Measurements from ENCODE around the gene FDXR.
"Not testable (repeated sequence)": the region's sequence is repeated elsewhere in the genome, so short reads cannot be mapped to it uniquely, and the experiment has no call there.

FDXR gene

DNA sequence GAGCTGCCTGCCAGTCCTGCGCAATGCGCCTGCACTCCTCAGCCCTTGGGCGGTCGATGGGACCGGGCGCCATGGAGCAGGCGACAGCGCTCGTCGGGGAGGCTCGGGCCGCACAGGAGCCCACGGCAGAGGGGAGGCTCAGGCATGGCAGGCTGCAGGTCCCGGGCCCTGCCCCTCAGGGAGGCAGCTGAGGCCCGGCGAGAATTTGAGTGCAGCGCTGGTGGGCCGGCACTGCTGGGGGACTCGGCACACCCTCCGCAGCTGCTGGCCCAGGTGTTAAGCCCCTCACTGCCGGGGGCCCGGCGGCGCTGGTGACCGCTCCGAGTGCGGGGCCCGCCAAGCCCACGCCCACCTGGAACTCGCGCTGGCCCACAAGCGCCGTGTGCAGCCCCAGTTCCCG lies 34.2 kb upstream of the FDXR start:
- no peaks in the 10 kb centered on the region for H3K36me3 Mint-ChIP-seq
- H3K27ac Mint-ChIP-seq, result no peak overlapping the region
- DNase-seq, result no peak

DNA sequence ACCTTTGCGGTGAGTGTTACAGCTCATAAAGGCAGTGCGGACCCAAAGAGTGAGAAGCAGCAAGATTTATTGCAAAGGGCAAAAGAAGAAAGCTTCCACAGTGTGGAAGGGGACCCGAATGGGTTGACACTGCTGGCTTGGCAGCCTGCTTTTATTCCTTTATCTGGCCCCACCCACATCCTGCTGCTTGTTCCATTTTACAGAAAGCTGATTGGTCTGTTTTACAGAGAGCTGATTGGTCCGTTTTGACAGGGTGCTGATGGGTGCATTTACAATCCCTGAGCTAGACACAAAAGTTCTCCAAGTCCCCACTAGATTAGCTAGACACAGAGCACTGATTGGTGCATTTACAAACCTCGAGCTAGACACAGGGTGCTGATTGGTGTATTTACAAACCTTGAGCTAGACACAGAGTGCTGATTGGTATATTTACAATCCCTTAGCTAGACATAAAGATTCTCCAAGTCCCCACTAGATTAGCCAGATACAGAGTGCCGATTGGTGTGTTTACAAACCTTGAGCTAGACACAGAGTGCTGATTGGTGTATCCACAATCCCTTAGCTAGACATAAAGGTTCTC lies 33.5 kb upstream of the FDXR start:
- H3K36me3 Mint-ChIP-seq, result not testable (repeated sequence)

More for the DNA sequence above, 34.2 kb upstream of the FDXR start:
- peaks cover 2% of the 10 kb centered on the region for H3K4me1 Mint-ChIP-seq
- CTCF ChIA-PET, result interaction anchor here (1.2 kb wide), 1 partner anchor 51 kb away, joined by 3 read pairs; no protein-coding TSS in a partner anchor
- no peak overlapping the region for H3K4me3 Mint-ChIP-seq
- H3K9me3 Mint-ChIP-seq, result no peaks in the 10 kb centered on the region
- H3K27me3 Mint-ChIP-seq, result peaks cover 39% of the 10 kb centered on the region

DNA sequence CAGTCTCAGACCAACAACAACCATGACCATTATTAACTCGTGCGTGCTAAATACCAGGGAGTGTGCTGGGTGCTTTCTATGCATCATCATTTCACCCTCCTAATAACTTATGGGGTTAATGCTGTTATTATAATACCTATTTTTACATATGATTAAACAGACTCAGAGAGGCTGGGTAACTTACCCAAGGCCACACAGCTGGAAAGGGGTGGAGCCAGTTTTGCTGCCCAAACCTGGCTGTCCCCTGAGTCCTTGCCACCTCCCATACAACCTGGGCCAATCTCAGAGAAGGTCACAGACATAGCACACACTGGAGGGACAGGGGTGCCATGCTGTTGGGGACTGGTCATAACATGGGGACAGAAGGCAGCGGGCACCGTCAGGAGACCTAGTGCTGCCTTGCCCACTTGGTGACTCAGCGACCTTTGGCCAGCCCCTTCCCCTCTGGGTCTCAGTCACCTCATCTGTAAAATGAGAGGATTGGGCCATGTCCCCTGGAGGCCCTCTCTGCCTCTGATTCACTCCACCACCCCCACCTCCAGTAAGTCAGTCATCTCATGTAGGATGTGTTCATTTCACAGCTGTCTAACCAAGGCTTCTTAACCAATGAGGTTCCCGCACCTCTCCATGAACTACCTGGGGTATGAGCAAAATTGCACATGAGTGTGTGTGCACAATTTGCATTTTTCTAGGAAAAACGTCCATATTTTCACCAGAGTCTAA lies 32.1 kb upstream of the FDXR start:
- CTCF ChIA-PET, result no interaction called here
- Mint-ChIP-seq H3K4me1 (peaks cover 2% of the 10 kb centered on the region), H3K4me3 (no peak overlapping the region), H3K27ac (peak overlapping the region; percentile 21), H3K36me3 (no peaks in the 10 kb centered on the region), H3K27me3 (peaks cover 32% of the 10 kb centered on the region), H3K9me3 (no peaks in the 10 kb centered on the region)
- no peak for DNase-seq

More for the DNA sequence above, 33.5 kb upstream of the FDXR start:
- peak; percentile 31 for DNase-seq
- CTCF ChIA-PET, result interaction anchor here (1.2 kb wide), 1 partner anchor 51 kb away, joined by 3 read pairs; no protein-coding TSS in a partner anchor
- not testable (repeated sequence) for H3K27ac Mint-ChIP-seq, H3K4me3 Mint-ChIP-seq, H3K9me3 Mint-ChIP-seq, H3K4me1 Mint-ChIP-seq
- peaks cover 37% of the 10 kb centered on the region for H3K27me3 Mint-ChIP-seq

DNA sequence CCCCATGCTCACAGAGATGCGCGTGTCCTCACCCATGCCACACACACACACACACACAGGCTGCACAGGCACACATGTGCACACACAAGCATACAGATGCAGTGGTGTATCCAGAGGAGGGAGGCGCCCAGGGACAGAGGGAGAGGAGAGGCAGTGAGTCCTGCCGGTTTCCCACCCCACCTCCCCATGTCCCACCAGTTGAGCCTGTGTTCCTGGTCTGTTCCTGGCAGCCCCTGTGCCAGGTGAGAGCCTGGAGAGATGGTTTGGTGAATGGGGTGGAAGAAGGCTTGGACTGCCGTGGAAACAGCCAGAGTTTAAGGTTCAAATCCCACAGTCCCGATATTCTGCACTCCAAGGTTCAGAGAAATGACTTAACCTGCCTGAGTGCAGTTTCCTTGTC lies 30.9 kb upstream of the FDXR start:
- H3K36me3 Mint-ChIP-seq, result no peaks in the 10 kb centered on the region
- no peak overlapping the region for H3K4me3 Mint-ChIP-seq
- DNase-seq, result no peak
- peaks cover 32% of the 10 kb centered on the region for H3K27me3 Mint-ChIP-seq
- CTCF ChIA-PET, result no interaction called here
- peaks cover 2% of the 10 kb centered on the region for H3K4me1 Mint-ChIP-seq
- H3K27ac Mint-ChIP-seq, result no peak overlapping the region
- H3K9me3 Mint-ChIP-seq, result no peaks in the 10 kb centered on the region

DNA sequence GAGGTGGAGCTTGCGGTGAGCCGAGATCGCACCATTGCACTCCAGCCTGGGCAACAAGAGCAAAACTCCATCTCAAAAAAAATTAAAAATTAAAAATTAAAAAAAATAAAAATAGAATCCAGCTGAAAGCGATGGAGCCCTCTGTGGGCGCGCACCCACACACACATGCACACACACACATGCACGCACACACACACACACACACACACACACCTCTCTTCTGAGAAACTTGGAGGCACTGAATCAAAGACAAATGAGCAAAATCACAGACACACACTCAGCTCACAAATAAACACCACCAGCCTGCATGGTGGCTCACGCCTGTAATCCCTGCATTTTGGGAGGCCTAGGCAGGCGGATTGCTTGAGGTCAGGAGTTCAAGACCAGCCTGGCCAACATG lies 30.2 kb upstream of the FDXR start:
- H3K4me1 Mint-ChIP-seq, result peaks cover 2% of the 10 kb centered on the region
- no peak for DNase-seq
- H3K27ac Mint-ChIP-seq, result no peak overlapping the region
- no peaks in the 10 kb centered on the region for H3K9me3 Mint-ChIP-seq
- H3K36me3 Mint-ChIP-seq, result no peaks in the 10 kb centered on the region
- peaks cover 38% of the 10 kb centered on the region for H3K27me3 Mint-ChIP-seq
- CTCF ChIA-PET, result no interaction called here
- no peak overlapping the region for H3K4me3 Mint-ChIP-seq

DNA sequence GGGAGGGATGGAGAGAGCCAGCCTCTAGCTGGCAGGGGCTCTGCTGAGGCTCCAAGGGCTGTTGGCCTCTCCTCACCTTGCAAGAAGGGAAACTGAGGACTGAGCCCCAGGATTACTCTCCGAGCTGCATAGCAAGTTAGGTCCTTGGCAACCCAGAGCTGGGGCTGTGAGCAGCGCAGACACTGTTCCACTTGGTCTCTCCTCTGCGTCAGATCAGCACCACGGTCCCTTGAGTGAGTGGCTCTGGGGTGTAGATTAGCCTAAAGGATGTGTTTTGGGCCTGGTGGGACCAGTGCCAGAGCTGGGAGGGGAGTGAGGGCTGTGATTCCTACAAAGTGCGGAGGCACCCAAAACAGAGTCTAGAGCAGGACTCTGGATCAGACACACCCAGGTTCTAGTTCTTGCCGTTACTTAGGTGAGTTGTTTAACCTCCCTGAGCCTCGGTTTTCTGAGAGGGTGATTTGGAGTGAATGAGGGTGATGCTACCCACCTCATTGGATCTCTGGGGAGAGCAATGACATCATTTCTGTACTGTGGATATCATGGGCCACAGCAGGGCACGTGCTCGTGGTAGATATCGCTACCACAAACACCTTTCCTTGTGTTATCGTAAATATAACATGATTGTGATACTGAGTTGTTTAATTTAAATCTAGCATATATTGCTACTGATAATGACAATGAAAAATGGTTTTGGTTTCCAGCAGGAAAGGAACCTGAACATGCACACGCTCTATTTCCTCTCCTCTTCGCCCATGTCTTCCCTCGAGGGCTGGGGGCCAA lies 28.8 kb upstream of the FDXR start:
- CTCF ChIA-PET, result no interaction called here
- peaks cover 40% of the 10 kb centered on the region for H3K27me3 Mint-ChIP-seq

DNA sequence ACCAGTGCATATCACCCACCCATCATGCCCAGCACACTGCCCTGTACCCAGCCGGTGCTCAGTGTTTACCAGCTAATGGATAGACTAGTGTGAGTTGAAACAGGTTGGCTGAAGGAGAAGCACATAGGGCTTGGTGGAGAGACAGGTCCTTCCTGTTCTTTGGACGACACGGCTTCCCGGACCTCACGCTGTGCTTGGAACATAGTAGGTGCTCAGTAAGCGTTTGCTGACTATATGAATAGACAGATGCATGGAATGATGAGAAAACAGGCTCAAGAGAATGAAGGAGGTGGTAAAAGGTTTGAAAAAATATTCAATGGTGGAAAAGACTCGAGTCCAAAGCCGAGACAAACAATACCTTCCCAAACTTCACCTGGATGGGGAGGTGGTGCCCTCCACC lies 27.4 kb upstream of the FDXR start:
- Mint-ChIP-seq H3K4me3 (no peak overlapping the region), H3K27ac (no peak overlapping the region), H3K27me3 (peaks cover 51% of the 10 kb centered on the region), H3K4me1 (no peaks in the 10 kb centered on the region), H3K36me3 (no peaks in the 10 kb centered on the region), H3K9me3 (no peaks in the 10 kb centered on the region)
- CTCF ChIA-PET, result no interaction called here
- DNase-seq, result no peak

More for the DNA sequence above, 28.8 kb upstream of the FDXR start:
- H3K27ac Mint-ChIP-seq, result no peak overlapping the region
- no peak for DNase-seq
- peaks cover 2% of the 10 kb centered on the region for H3K4me1 Mint-ChIP-seq
- H3K9me3 Mint-ChIP-seq, result no peaks in the 10 kb centered on the region
- H3K36me3 Mint-ChIP-seq, result no peaks in the 10 kb centered on the region
- no peak overlapping the region for H3K4me3 Mint-ChIP-seq

DNA sequence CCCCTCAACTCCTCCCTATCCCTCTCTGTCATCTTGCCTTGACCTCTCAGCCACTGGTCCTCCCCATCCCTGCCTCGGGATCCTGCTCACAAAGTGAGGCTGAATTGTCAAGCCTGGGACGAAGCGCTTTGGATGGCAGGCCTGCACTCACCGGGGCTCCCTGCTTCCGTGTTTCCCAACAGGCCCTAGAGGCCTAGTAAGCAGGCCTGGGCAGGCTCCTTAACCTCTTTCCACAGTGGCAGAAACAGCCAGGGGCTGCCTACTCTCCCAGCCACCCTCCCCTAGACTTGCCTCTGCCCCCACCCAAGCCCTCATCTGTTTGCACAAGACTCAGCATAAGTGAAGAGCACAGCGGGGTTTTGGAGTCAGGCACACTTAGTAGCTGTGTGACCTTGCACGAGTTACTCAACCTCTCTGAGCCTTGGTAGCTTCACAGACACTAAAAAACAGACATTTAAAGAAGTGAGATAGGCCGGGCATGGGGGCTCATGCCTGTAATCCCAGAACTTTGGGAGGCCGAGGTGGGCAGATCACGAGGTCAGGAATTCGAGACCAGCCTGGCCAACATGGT lies 25.7 kb upstream of the FDXR start:
- Mint-ChIP-seq H3K27ac (no peak overlapping the region), H3K27me3 (peaks cover 59% of the 10 kb centered on the region), H3K4me1 (peaks cover 4% of the 10 kb centered on the region), H3K4me3 (no peak overlapping the region), H3K36me3 (no peaks in the 10 kb centered on the region), H3K9me3 (no peaks in the 10 kb centered on the region)
- CTCF ChIA-PET, result no interaction called here
- DNase-seq, result no peak

DNA sequence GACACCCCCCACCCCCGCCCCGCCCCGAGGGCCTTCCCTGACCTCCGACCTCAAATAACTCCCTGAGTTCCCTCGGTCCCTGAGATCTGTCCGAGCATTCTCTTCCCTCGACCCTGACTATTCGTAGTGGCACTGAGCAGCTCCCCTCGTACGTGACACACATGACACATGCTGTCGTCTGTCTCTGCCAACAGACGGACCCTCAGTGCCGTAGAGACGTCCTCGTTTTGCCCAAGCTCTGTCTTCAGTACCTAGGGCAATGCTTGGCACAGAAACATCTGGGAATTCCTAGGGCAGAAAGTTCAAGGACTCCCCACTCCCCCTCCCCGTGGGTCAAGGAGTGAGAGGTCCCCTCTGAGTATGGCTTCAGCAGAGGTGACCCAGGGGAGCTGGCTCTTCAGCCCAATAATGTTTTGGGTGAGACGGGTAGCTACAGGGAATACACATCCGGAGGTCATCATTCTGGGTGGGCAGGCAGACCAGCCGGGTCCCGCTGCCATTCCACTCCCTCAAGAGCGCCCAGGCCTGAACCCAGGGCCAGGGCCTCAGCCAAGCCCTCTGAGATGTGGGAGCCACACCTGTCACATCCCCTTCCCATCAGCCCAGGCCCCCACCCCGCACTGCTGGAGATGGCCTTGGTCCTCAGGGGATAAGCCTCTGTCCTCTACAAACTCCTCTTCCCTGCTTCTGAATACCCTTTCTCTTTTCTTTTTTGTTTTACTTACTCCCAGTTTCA lies 21.3 kb upstream of the FDXR start:
- Mint-ChIP-seq H3K4me3 (peak overlapping the region; percentile 37), H3K9me3 (no peaks in the 10 kb centered on the region), H3K27me3 (peaks cover 77% of the 10 kb centered on the region), H3K36me3 (no peaks in the 10 kb centered on the region), H3K27ac (peak overlapping the region; percentile 68), H3K4me1 (peaks cover 4% of the 10 kb centered on the region)
- DNase-seq, result no peak
- CTCF ChIA-PET, result interaction anchor here (1.2 kb wide), 1 partner anchor 31 kb away, joined by 3 read pairs; no protein-coding TSS in a partner anchor

DNA sequence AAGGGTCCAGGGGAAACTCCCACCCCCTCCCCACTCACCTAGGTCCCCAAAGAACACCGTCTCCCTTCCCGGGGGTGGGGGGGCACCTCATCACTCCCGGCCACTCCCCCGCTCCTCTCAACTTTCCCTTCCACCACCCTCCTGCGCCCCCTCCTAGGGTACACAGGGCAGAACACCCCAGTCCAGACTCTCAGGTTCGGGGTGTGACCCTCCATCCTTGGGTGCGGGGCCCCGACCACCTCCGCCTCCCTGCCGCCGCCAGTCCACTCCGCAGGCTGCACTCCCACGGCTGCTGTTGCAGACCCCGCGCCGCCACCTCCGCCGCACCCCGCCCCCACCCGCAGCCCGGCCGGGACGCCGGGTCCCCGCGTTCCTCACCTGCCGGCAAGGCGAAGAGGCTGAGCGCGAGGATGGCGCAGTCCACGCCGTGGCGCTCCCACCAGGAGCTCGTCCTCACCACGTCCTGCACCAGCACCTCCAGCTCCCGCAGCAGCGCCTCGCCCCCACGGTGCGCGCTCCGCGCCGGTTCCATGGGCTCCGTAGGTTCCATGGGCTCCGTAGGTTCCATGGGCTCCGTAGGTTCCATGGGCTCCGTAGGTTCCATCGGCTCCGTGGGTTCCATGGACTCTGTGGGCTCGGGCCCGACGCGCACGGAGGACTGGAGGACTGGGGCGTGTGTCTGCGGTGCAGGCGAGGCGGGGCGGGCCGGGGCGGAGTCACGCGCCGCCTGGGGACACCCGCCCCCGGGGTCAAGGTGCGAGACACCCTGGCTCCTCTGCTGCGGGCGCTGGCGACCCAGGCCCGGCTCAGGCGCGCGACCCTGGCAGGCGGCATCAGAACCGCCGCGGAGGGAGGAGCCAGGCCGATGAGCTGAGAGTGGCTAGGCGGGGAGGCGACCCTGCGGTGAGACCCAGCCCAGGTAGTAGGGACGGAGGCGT lies 20.4 kb upstream of the FDXR start, which contains the start of gene FADS6:
Gene FADS6, minus strand, starts transcription at position 660 of the 938 bp plus-strand sequence. Its CDS starts 38 bp downstream, at position 622.
- peak within 1 kb of the TSS; percentile 37 for H3K4me3 Mint-ChIP-seq
- no peaks in the 10 kb centered on the region for H3K9me3 Mint-ChIP-seq
- H3K27me3 Mint-ChIP-seq, result peaks cover 82% of the 10 kb centered on the region
- H3K4me1 Mint-ChIP-seq, result peaks cover 4% of the 10 kb centered on the region
- CTCF ChIA-PET, result no interaction called here
- DNase-seq, result peak; percentile 32
- no peaks in the 10 kb centered on the region for H3K36me3 Mint-ChIP-seq
- peak within 1 kb of the TSS; percentile 68 for H3K27ac Mint-ChIP-seq

DNA sequence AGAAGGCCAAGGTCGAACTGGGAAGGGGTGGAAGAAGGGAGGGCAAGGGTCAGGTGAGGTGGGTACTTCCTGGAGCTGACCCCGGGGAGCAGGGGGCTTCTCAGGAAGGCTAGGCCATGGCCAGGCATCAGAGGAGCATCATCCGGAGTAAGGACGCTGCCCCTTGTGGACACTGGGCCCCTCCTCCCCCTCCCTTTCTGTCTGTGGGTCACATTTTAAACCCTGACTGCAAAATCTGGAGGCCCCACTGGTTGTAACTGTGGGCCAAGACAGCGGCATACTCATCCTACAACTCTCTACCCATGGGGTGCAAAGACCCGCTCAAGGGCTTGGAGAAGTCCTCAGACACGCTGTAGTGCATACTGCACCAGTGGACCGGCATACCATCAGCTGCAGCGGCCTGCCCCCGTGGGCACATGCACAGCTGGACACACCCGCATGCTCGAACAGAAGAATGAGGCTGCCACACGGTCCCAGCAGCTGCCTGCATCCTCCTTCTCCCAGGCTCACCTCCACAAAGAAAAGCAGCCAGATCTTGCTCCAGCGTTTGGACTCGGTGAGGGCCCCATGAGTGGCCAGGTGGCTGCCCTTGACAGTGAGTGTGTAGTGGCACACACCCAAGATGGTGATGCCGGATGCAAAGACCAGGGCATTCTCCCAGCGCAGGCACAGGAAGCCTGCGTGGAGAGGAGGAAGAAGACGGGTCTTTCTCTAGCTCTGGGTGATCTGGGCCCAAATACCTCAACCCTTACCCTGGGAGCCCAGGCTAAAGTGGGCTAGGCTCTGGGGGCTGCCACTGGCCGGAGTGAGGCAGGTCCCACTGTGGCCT lies 19.4 kb upstream of the FDXR start:
- DNase-seq, result no peak
- Mint-ChIP-seq H3K27ac (no peak overlapping the region), H3K9me3 (no peaks in the 10 kb centered on the region), H3K27me3 (peaks cover 83% of the 10 kb centered on the region), H3K36me3 (no peaks in the 10 kb centered on the region), H3K4me1 (peaks cover 4% of the 10 kb centered on the region), H3K4me3 (no peak overlapping the region)
- CTCF ChIA-PET, result no interaction called here

DNA sequence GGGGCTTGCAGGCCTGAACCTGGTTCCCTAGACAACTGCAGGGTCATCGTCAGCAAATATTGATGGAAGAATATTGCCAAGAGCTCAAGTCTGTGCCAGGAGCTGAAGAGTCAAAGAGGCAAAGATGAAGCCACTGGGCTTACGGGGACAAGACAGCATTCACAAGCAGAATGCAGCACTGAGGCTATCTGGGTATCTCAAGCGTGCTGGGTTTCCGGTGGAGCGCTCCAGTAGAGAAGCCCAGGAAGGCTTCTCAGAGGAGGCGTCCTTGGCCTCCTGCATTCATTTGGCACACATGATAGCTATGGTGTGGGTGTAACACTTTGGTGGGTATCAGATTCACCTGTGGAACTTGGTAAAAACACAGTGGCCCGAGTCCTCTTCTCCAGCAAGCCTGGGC lies 17.8 kb upstream of the FDXR start:
- Mint-ChIP-seq H3K27ac (no peak overlapping the region), H3K36me3 (no peaks in the 10 kb centered on the region), H3K4me1 (peaks cover 4% of the 10 kb centered on the region), H3K4me3 (no peak overlapping the region), H3K27me3 (peaks cover 82% of the 10 kb centered on the region), H3K9me3 (no peaks in the 10 kb centered on the region)
- CTCF ChIA-PET, result interaction anchor here (0.6 kb wide), 1 partner anchor 67 kb away, joined by 3 read pairs; no protein-coding TSS in a partner anchor
- no peak for DNase-seq

Data from activated naive CD4-positive, alpha-beta T cell treated with anti-CD3 and anti-CD28 coated beads, Interleukin-2, amount 10 ng/mL, durations not matched to agents 7 days and 5 days (primary cell).